GM19455 (cell line): Measurements from ENCODE around the gene ZNF423.

Experiments used
- ATAC-seq: cut with Tn5 transposase; IDR thresholded peaks from one replicate; pipeline ENCODE4 v1.9.1; 2021; ENCODE audit not compliant: unreplicated experiment

ZNF423 gene

DNA sequence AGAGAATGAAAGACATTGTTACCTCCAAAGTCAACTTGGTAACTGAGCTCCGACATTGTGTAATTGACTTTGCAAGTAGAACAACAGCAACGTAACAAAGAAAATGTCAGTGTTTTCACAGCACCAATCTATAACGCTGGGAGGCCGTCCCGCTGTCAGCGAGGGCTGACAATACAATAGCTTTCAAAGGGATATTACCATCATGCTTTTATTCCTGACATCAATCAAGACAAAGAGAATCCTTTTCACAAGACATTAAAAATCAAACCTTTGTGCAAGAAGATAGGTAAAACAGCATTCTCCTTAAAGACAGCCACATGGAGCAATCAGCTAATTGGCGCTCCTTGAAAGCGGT is 6.2 kb downstream of the ZNF423 start:
- no peak for ATAC-seq

DNA sequence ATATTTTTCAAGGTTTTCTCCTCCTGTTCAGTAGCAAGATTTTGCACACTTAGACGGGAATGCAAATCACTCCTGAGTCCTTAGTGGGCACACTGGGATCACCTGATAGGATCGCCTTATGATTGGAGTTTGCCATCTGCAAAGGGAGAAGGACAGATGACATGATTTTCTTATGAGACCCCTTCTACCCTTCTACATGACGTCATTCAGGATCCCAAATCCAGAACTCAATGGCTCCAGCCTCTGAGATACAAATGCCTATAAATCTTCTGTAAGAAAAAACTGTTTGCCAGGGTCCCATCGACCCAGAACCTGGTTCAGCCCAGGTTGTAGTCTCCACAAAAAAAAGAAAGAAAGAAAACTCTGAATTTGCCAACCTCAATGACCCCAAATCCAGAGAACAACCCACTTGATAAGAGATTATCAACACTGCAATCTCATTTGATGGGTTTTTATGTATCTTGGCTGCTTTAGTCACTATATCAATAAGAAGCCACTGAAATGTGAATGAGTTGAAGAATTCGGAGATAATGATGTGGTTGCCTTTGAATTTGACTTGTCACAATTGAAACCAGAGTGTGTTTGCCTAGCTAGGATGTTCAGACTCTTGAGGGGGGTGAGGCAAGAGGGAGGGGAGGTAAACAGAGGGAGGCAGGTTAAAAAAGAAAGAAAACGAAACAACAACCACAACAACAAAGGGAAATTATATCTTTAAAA is 6.7 kb downstream of the ZNF423 start:
- no peak for ATAC-seq

DNA sequence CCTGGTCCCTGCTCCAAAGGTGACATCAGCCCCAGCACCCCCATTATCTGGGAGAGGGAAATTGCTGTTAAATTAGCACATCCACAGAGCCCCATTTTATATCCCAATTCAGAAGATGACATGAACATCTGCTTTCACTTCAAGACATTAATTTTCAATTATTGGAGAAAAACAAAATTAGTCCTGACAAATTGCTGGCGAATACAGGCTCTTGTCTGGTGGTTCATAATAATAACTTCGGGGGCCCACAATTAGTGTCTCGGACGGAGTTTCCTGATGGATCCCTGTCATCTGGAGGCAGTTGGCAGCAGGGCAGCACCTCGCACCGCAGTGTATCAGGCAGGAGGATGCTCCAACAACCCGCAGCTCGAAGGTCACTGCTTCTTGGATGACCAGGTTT is 7.4 kb downstream of the ZNF423 start:
- ATAC-seq: no peak

DNA sequence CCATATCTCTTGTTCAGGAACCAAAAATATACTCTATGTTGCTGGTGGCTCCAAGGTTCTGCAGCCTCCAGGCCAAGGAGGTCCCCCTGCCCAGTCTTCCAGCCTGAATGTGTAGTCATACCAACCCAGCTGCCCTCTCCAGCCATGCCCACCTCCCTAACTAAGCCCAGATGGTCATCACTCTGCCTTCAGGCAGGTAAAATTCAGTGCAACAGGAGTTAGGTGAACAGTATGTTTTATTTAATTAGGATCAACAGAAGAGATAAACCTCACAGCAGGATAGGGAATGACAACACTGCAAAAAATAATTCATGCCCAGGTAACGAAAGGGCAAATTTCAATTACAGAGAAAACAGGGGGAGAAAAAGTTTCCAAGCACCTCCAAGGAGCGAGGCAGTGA is 9.1 kb downstream of the ZNF423 start:
- ATAC-seq: no peak

DNA sequence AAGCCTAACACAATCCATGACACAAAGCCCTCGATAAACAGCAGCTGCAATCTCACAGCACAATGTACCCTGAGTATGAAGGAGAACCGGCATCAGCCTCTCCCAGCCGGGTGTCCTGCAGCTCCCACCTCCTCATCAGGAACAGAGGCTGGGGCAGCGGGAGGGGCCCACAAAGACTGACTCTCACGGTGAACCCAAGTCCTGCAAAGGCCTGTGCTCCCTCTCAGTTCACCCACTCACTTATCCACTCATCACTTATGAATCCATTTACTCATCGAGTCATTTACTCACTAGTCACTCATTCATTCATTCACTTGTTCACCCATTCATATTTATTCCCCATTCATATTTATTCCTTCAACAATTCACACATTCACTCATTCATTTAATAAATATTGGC is 11.6 kb downstream of the ZNF423 start:
- ATAC-seq: no peak

DNA sequence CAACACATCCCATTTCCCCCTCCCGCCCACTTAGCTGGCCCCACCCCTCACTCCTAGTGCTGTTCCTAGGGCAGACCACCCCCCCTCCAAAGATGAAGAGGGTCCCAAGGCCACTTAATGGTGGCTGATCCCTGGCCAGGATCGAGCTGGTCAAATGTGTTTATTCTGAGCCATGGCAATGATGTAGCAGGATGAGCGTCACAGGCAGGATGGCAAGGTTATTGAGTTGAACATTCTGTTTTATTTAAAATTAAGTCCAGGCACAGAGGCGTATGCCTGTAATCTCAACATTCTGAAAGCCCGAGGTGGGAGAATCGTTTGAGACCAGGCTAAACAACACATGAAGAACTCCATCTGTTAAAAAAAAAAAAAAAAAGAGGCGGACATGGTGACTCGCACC is 12.2 kb downstream of the ZNF423 start:
- no peak for ATAC-seq

DNA sequence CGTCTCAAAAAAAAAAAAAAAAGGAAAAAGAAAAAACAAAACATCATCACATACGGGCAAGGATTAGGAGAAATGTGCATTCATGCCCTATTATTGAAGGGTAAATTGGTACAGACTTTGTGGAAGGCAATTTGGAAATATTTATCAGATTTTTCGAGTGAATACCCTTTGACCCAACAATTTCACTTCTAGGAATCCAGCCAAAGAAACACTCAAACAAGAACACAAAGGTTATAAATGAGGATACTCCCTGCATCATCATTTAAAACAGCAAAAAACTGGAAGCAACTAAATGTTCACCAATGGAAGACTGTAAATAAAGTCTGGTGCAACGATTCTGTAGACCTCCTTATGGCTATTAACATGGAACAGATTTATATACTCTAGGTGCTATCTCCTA is 12.9 kb downstream of the ZNF423 start:
- ATAC-seq: no peak

DNA sequence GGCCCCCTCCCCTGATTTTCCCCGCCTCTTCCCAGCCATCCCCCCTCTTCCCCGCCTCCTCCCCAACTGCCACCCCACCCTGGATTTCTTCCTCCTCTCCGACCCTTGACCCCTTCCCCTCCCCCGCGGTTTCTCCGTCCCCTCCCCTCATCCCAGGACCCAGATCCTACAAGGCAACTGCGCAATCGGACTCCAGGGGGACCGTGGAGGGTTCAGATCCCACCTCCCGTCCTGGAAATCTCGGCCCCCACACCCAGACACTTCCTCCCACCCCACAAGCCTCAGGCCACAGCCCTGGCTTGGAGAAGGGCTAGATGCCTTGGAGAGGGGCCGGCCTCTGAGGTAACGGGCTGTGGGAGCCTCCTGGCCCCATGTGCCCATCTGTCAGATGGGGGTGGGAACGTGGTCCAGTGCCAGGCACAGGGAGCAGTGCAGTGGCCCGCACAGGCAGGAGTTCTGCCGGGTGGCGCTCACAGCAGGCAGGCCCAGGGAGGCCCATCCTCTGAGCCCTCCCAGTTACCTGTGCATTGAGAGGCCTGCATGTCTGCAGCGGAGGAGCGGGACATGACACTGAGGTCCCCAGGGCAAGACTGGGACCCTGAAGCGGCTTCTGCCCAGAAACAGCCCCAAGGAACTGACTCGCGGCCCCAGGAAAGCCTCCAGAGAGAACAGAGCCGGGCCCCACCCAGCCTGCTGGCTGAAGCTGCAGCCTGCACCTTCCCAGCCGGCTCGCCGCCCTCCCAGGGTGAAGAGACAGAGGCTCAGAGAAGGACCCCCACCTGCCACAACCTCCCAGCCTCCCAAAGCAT is 16.7 kb downstream of the ZNF423 start:
- no peak for ATAC-seq

DNA sequence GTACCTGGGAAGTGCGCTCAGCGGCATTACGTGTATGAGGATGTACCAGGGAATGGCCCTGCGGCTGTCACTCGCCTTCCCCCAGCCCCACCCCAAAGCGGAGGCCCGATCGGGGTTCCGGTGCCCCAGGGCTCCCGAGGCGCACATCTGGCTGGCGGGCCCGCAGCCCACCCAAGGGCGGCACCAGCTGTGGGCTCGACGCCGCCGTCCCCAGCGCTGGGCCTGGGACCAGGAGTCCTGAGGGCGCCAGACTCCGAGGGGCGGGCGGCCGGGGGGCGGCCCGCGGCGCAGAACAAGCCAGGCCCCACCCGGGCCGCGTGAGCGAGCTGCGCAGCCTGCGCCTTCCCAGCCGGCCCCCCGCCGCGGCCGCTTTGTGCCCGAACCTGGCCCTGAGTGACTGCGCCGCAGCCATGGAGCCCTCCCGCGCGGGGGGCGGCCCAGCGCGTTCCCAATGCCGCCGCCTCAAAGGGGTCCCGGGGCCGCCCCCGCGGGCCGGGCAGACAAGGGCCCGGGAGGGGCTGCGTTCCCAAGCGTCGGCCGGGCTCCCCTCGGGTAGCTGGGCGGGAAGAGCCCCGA is 17.4 kb downstream of the ZNF423 start:
- ATAC-seq: no peak

DNA sequence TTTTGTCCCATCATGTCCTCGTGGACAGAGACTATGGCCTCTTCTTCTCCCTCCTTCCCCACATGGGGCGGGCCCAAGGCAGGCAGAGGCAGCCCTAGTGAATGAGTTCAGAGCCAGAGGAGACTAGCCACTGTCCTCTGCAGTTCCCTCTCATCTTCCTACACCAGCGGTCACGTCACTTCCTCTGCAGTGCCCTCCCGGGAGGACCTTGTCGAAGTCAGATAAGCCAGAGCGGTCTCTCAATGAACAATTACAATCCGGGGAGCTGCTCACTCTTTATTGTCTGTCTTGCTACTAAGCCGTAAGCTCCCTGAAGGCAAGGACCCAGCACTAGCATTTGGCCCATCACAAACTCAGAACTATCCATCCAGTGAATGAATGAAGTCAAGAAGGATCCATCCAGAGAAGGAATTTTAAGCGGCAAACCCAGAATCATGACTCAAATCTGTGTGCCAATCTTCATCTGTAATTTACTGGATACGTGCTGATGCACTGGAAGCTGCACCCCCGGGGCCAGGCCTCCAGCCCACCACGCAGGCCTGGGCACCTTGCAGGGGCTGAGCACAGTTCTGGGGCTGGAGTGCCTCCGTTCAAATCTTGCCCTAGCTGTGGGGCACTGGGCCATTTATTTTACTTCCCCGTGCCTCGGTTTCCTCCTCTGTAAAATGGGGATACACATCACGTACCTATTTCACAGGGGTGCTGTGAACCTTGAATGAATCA is 18.1 kb downstream of the ZNF423 start:
- no peak for ATAC-seq

DNA sequence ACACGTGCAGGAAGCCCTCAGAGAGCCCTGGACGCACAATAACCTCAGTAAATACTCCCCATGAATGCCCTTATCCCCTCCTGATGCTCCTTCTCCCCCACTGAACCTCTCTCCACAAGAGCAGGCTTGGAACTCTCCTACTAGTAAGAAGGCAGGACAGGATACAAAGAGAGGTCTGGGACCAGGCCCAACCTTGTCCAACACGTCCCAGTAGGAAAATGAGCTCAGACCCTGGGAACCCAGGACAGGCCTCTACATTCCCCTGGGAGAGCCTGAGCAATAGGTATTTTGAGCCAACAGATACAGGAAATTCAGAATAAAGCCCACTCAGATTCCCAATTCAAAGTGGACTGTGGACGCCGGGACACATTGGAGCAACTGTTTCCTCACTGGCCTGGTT is 19.2 kb downstream of the ZNF423 start:
- no peak for ATAC-seq

DNA sequence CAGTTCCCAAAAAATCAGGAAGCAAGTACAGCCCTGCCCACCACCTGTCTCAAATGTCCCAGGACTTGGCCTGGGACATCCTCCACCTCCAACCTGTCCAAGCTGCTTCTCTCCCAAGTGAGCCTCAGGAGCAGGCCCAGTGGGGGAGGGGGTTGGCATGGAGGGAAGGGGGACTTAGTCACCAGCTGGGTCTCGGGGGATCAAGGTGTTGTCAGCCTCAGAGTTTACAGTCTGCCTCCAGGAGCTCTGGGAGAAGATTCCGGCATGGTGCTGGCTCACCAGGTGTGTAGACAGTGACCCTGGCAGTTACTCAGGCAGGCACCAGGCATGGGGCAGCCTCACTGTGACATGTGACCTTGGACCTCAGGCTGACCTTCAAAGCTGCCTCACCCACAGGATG is 19.7 kb downstream of the ZNF423 start:
- no peak for ATAC-seq

DNA sequence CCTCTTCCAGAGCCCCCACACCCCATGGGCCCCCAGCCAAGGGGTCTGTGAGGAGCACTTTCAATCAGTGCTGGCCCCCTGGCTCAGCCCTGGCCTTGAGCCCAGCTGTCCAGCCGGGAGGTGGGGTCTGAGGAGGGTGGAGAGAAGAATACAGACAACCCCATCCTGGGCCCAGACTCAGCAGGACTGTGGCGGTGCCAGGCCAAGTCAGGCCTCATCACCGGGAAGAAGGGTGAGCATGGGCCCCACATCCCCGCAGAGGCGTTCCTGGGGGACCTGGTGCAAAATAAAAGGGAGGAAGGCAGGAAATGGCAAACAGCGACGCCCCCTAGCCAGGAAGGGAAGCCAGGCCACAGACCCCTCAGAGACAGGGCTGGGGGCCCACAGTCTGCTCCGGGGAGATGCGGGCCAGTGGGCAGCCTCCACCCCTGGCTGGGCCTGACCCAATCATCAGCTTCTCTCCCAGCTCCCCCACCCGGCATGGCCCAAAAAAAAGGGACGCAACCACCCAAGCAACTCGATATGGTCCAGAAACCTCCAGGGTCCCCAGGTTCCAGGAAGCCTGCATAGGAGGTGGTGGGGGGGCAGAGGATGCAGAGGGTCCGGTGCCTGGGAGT is 20.6 kb downstream of the ZNF423 start:
- ATAC-seq: no peak

DNA sequence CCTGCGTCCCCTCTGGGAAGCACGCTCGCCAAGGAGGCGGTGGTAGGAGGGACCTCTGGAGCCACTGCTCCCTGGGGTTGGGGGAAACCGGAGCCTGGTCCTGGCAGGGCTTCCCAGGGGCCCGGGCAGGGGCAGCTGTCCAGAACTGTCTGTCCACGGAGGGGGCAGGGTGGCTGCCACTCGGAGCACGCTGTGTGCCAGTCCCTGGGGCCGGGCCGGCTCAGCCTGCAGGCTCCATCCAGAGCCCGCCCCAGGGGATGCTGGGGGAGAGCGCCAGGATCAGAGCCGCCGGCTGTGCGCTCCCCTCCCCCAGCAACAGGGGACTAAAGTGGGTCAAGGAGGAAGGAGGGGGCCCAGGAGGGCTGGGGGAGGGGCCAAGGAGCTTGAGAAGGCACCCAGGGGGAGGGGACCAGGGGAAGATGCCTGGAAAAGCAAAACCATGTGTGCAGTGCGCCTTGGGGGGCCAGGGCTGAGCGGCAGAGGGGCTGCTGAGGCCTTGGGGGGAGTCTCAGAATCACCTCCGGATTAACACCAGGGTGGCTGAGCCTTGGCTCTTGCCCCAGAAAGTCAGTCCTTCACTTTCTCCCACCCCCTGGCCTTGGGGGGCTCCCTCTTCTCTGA is 21.3 kb downstream of the ZNF423 start:
- no peak for ATAC-seq

DNA sequence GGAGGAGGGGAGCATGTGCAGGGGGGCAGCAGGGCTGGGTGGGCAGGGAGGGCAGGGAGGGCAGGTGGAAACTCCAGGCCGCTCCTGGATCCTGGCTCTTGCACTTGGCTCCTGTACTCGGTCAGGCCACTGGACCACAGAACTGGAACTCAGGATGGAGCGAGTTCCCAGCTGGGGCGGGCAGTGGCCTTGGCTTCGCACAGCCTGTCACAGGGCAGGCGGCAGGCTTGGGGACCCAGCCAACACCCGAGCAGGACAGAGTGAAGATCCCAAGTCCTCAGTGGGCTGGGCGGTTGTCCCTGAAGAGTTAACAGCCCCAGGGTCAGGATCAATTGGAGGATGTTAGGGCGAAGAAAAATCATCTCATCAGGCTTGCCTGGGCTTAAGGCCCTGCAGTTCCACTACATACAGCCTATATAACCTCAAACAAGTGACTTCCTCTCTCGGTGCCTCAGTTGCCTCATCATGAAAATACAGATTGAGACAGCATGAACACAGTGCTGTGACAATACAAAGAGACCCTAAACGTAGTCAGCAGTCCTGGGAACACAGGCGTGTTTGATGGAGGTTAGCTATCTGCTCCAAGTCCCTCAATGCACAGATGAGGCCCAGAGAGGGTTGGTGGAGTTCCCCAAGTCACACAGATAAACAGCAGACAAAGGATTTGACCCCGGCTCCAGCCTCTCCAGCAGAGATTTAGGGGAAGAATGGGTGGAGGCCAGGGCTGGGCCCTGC is 21.9 kb downstream of the ZNF423 start:
- ATAC-seq: no peak

DNA sequence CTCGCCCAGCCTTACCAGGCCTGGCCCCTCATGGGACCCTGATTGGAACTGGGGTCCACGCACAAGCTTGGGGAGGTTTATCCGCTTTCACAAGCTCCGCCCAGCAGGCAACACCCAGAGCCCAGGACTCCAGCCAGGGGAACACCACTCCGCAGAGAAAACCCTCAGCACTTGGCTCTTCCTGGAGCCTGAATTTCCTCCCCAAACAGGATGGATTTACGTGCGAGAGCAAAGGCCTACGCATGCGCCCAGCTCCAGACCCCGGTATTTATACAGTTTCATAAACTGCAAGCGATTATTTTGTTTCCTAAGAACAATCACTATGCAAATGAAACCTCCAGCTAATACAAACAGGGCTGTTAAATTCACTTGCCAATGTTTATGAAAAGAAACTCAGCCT is 22.8 kb downstream of the ZNF423 start:
- no peak for ATAC-seq

DNA sequence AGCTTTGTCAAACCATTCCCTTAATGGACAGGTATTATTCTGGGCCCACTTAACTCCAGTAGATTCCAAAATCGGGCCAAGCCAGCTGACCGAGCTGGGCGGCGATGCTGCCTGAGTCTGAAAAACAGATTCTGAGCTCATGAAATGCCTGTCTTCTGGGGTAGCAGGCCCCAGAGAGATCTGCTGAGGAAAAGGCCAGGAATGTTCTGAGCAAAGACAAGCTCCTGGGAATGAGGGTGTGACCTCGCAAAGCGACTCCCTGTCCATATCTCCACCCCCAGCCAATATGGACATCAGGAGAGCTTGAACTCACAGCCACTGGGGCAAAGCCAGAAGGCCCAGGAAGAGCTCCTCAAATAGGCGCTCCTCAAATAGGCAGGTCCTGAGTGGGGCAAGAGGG is 23.7 kb downstream of the ZNF423 start:
- ATAC-seq: no peak

DNA sequence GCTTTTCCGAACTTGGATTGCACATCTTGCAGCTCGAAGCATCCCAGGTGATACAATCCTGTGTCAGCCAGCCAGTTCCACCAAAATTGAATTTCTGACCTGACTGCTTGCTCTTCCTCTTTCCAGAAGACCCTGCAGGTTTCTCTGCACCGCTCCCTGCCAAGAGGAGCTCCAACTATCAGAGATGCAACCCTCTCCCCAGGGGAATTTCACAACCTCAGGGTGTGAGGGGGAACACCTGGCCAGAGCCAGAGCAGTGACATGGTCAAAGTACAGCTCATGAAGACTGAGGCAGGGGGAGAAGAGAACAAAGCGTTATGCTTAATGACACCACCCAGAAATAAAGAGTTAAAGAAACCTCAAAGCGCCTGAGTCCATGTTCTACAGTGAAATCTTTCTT is 25.0 kb downstream of the ZNF423 start:
- ATAC-seq: no peak

DNA sequence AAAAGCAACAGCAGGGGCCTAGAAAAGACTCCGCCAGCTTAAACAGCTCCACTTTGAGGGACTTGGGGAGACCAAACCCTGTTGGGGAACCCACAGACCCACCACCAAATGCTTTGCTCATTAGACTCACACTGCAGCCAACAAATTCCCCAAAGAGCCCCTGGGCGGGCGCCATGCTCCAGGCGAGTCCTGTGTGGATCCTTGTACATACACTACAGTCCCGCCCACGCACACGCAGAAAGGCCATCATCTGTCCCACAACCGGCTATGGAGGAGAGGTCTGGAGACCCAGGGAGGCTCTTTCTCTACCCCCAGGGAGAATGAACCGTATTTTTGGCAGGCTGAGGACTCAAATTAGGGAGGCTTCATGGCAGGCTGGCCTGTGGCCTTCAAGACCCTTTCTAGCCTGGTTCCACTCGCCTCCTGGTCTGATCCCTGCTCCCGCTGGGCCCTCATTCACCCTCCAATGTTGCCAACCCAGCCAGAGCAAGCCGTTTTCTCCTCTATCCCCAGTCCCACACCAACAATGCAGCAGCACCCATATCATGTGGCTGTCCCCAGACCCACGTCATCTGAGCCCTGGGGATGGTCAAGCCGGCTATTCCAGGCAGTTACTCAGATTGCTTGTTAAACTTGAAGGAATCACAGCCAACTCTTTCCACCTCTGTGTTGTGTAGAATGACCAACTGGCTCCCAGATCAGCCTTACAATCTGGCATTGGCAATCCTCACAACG is 27.2 kb downstream of the ZNF423 start:
- no peak for ATAC-seq
